H1 (cell line): ENCODE data around the gene ZDHHC8. TPM values are rescaled to one million over a fixed set of nuclear protein-coding genes. Genes with fewer than 3 reads are reported as not detected.

Experiments used
- CTCF ChIA-PET: fragments of 300-600 bp; sonication (Branson Sonifier 250); formaldehyde crosslinking; loops from one replicate; lab custom pipeline; 2021; ENCODE audit not compliant: partially characterized antibody; lab: Charles Lee
- POLR2A ChIA-PET: fragments of 300-600 bp; sonication (Branson Sonifier 250); formaldehyde crosslinking; loops from one replicate; lab custom pipeline; 2021; ENCODE audit warnings: inconsistent platforms; ENCODE audit not compliant: partially characterized antibody; lab: Charles Lee
- DNase-seq, 2 experiments: peaks; one replicate each; pipeline versions ENCODE4 v3.0.0 to v3.0.0-alpha.2; 2010 to 2022; ENCODE audit warnings: low spot score in 2 of 2, low read depth in 1 of 2, mixed read lengths in 1 of 2
- FAIRE-seq: peaks from 2 replicates; lab custom pipeline; 2011; peaks lifted over from hg19 to GRCh38; lab: Jason Lieb, UNC
- H2AFZ ChIP-seq: 2 replicates; pipeline ENCODE4 v1.8.1; 2012; ENCODE audit warnings: low read length, inconsistent platforms
- H2AK5ac ChIP-seq: 2 replicates; pipeline ENCODE4 v1.6.1; 2013; ENCODE audit warnings: low read depth, low read length
- H2BK120ac ChIP-seq: replicated peaks from 2 replicates; pipeline ENCODE3; 2013; ENCODE audit warnings: low read depth, low read length, inconsistent platforms
- H2BK12ac ChIP-seq: 2 replicates; pipeline ENCODE4 v1.6.1; 2013; ENCODE audit warnings: low read depth, low read length
- H2BK15ac ChIP-seq: 2 replicates; pipeline ENCODE4 v1.6.1; 2013; ENCODE audit warnings: low read length
- H2BK20ac ChIP-seq: 2 replicates; pipeline ENCODE4 v1.6.1; 2013; ENCODE audit warnings: low read length
- H2BK5ac ChIP-seq: 2 replicates; pipeline ENCODE4 v1.6.1; 2013; ENCODE audit warnings: low read depth, low read length
- H3K14ac ChIP-seq: 2 replicates; pipeline ENCODE4 v1.6.1; 2013; ENCODE audit warnings: inconsistent platforms; ENCODE audit not compliant: insufficient read length
- H3K18ac ChIP-seq: 2 replicates; pipeline ENCODE4 v1.6.1; 2013; ENCODE audit warnings: low read length; ENCODE audit errors: extremely low read depth
- H3K23ac ChIP-seq: 2 replicates; pipeline ENCODE4 v1.6.1; 2013; ENCODE audit warnings: inconsistent platforms; ENCODE audit not compliant: insufficient read length
- H3K23me2 ChIP-seq: 2 replicates; pipeline ENCODE4 v1.6.1; 2013; ENCODE audit warnings: low read depth, low read length
- H3K27ac ChIP-seq: 2 replicates; pipeline ENCODE4 v1.6.1; 2011; ENCODE audit warnings: low read depth, low read length, inconsistent platforms
- H3K27me3 ChIP-seq, 4 experiments: replicated peaks in 1 of 4; 1 replicate in 1 of 4; 2 replicates in 3 of 4; pipeline versions ENCODE4 v1.6.1 to v1.8.1; 2011 to 2013; ENCODE audit warnings: low read length in 3 of 4, mild to moderate bottlenecking in 3 of 4, inconsistent platforms in 2 of 4, mixed read lengths in 2 of 4, moderate library complexity in 1 of 4; ENCODE audit not compliant: control insufficient read depth in 3 of 4, insufficient read depth in 3 of 4; ENCODE audit errors: extremely low read depth in 1 of 4
- H3K36me3 ChIP-seq, 4 experiments: 2 replicates each; pipeline versions ENCODE4 v1.6.1 to v1.8.1; 2011 to 2013; ENCODE audit warnings: mild to moderate bottlenecking in 4 of 4, low read length in 3 of 4, moderate library complexity in 2 of 4, control low read depth in 1 of 4, inconsistent platforms in 1 of 4; ENCODE audit not compliant: insufficient read depth in 4 of 4, control insufficient read depth in 2 of 4
- H3K4ac ChIP-seq: replicated peaks from 2 replicates; pipeline ENCODE3; 2013; ENCODE audit warnings: low read length, low read depth, mixed read lengths, inconsistent platforms; ENCODE audit not compliant: insufficient read length
- H3K4me1 ChIP-seq, 4 experiments: replicated peaks in 1 of 4; 1 replicate in 1 of 4; 2 replicates in 3 of 4; pipeline versions ENCODE4 v1.6.1 to v1.8.1; 2011 to 2013; ENCODE audit warnings: low read length in 3 of 4, inconsistent platforms in 2 of 4, mixed read lengths in 1 of 4; ENCODE audit not compliant: insufficient read depth in 4 of 4, control insufficient read depth in 3 of 4
- H3K4me2 ChIP-seq, 2 experiments: 2 replicates each; pipeline versions ENCODE4 v1.6.1 to v1.8.1; 2011 to 2013; ENCODE audit warnings: low read depth in 2 of 2, low read length in 2 of 2, control low read depth in 1 of 2, inconsistent platforms in 1 of 2, mild to moderate bottlenecking in 1 of 2; ENCODE audit not compliant: insufficient read depth in 1 of 2
- H3K4me3 ChIP-seq, 4 experiments: fragments of 200-600, 300-600 bp in 1 of 4; sonication (generic), shearing (Covaris generic), sonication (Bioruptor Twin) in 1 of 4; 2 replicates each; pipeline versions ENCODE4 v1.5.1 to v1.8.1; 2011 to 2016; ENCODE audit warnings: low read length in 4 of 4, low read depth in 3 of 4, control low read depth in 2 of 4, inconsistent platforms in 2 of 4, mild to moderate bottlenecking in 2 of 4, mixed read lengths in 1 of 4, moderate library complexity in 1 of 4; ENCODE audit not compliant: insufficient read depth in 2 of 4; ENCODE audit errors: extremely low read depth in 1 of 4
- H3K56ac ChIP-seq: replicated peaks from 2 replicates; pipeline ENCODE3; 2013; ENCODE audit warnings: low read depth, mild to moderate bottlenecking, mixed read lengths, low read length, inconsistent platforms; ENCODE audit not compliant: insufficient read length
- H3K79me1 ChIP-seq: 2 replicates; pipeline ENCODE4 v1.6.1; 2013; ENCODE audit warnings: low read depth, low read length, control low read depth
- H3K79me2 ChIP-seq, 2 experiments: 2 replicates each; pipeline versions ENCODE4 v1.6.1 to v1.8.1; 2012 to 2013; ENCODE audit warnings: low read length in 2 of 2, mild to moderate bottlenecking in 2 of 2, inconsistent platforms in 1 of 2; ENCODE audit not compliant: insufficient read depth in 2 of 2, control insufficient read depth in 1 of 2
- H3K9ac ChIP-seq, 4 experiments: replicated peaks in 1 of 4; 1 replicate in 1 of 4; 2 replicates in 3 of 4; pipeline versions ENCODE4 v1.6.1 to v1.8.1; 2011 to 2013; ENCODE audit warnings: low read depth in 3 of 4, low read length in 3 of 4, control low read depth in 2 of 4, mild to moderate bottlenecking in 2 of 4, moderate library complexity in 2 of 4, inconsistent platforms in 1 of 4; ENCODE audit errors: extremely low read depth in 1 of 4
- H3K9me3 ChIP-seq, 2 experiments: 2 replicates each; pipeline versions ENCODE4 v1.6.1 to v1.8.1; 2012 to 2013; ENCODE audit warnings: mild to moderate bottlenecking in 2 of 2, moderate library complexity in 2 of 2, control low read depth in 1 of 2, inconsistent platforms in 1 of 2, low read depth in 1 of 2, low read length in 1 of 2, mixed read lengths in 1 of 2; ENCODE audit not compliant: insufficient read depth in 2 of 2
- H4K20me1 ChIP-seq, 2 experiments: replicated peaks in 1 of 2; 2 replicates each; pipeline versions ENCODE3 to v1.8.1; 2011 to 2013; ENCODE audit warnings: inconsistent platforms in 2 of 2, low read length in 2 of 2, mild to moderate bottlenecking in 1 of 2; ENCODE audit not compliant: insufficient read depth in 2 of 2, control insufficient read depth in 1 of 2
- H4K5ac ChIP-seq: 2 replicates; pipeline ENCODE4 v1.6.1; 2013; ENCODE audit warnings: low read length, low read depth, mixed read lengths, inconsistent platforms; ENCODE audit not compliant: insufficient read length
- H4K8ac ChIP-seq: 2 replicates; pipeline ENCODE4 v1.8.0; 2013; ENCODE audit warnings: mild to moderate bottlenecking, moderate library complexity, low read length, inconsistent platforms; ENCODE audit not compliant: insufficient read depth; ENCODE audit errors: extremely low read depth
- H4K91ac ChIP-seq: replicated peaks from 2 replicates; pipeline ENCODE3; 2013; ENCODE audit warnings: low read length, mixed read lengths, inconsistent platforms; ENCODE audit not compliant: insufficient read length
- BRCA1 ChIP-seq: IDR thresholded peaks from 2 replicates; pipeline ENCODE4 v1.6.1; 2012; ENCODE audit warnings: low read depth, low read length, improper control_type of control experiment
- CTBP2 ChIP-seq: IDR thresholded peaks from 2 replicates; pipeline ENCODE4 v1.7.0; 2011; ENCODE audit warnings: borderline replicate concordance, mild to moderate bottlenecking, moderate library complexity, mixed read lengths, low read length; ENCODE audit not compliant: insufficient read depth, insufficient read length
- FOSL1 ChIP-seq: IDR thresholded peaks from 2 replicates; pipeline ENCODE4 v1.6.1; 2011; ENCODE audit warnings: mild to moderate bottlenecking, low read depth, low read length, moderate library complexity; ENCODE audit not compliant: insufficient read depth
- HDAC6 ChIP-seq: IDR thresholded peaks from one replicate; pipeline ENCODE4 v1.7.1; 2012; ENCODE audit warnings: low read depth, mild to moderate bottlenecking, inconsistent platforms, low read length, moderate library complexity
- RBBP5 ChIP-seq: IDR thresholded peaks from 2 replicates; pipeline ENCODE4 v1.7.1; 2012; ENCODE audit warnings: low read depth, mild to moderate bottlenecking, inconsistent platforms, low read length, moderate library complexity, borderline replicate concordance
- ZNF274 ChIP-seq: IDR thresholded peaks from 2 replicates; pipeline ENCODE4 v1.7.0; 2012; ENCODE audit warnings: low read length, borderline replicate concordance; ENCODE audit errors: extremely low read depth
- WGBS, 2 experiments: shearing (Covaris generic) in 1 of 2; methylation state at CpG; one replicate each; pipeline versions ENCODE4 v1.1.6 to v1.1.7; 2013 to 2015; ENCODE audit warnings: low lambda C conversion rate in 2 of 2, mixed read lengths in 2 of 2, inconsistent platforms in 1 of 2, low coverage in 1 of 2, missing lambda C conversion rate in 1 of 2; ENCODE audit not compliant: insufficient replicate concordance in 2 of 2, insufficient coverage in 1 of 2, insufficient read length in 1 of 2; ENCODE audit errors: extremely low coverage in 1 of 2, missing lambda C conversion rate in 1 of 2; 5-methylcytosine and 5-hydroxymethylcytosine counted together
- polyA plus RNA-seq, 7 experiments: library from polyadenylated mRNA; depleted of rRNA in 3 of 7; stranded (reverse) in 5 of 7; unstranded in 2 of 7; fragments of >200 nt in 5 of 7; fragments of 200-250 nt in 2 of 7; gene quantifications; 1 replicate in 5 of 7; 2 replicates in 1 of 7; 4 replicates in 1 of 7; pipeline versions ENCODE4 v1.2.1 to v1.2.3, GENCODE V29; 2011 to 2013; ENCODE audit warnings: missing spikeins in 2 of 7, mixed read lengths in 2 of 7
- total RNA-seq: library from RNA; stranded (reverse); fragmentation: NEBNext Ultra II Directional; extraction: Animal tissue kit (Norgen Biotek cat#: 25700); gene quantifications from 2 replicates; pipeline ENCODE4 v1.2.1, GENCODE V29; 2021

Gene ZDHHC8
- total and polyA plus RNA-seq, 2 of the 8 experiments (the other 6 are each of a cell fraction or from before 2014, with no cell fraction given) = 18.6 to 65.6 TPM

GRCh38 chr22:20137113-20137512 lies 5.5 kb downstream of the ZDHHC8 start:
- POLR2A ChIA-PET = interaction anchor here (0.6 to 10.1 kb wide), 5 partner anchors 10 to 1199 kb away, joined by 3 to 104 read pairs (median 4); partner anchors contain the start of gene TRMT2A
- Histone ChIP-seq H3K4me1 (peaks cover 0 to 7% (median 6%) of the 10 kb centered on the region in 4 experiments; a peak in 4 of 7 replicates), H3K23ac (no peak overlapping the region), H3K79me1 (peaks cover 21% of the 10 kb centered on the region), H4K5ac (no peak overlapping the region), H3K9ac (no peak overlapping the region), H3K18ac (no peak overlapping the region), H3K9me3 (no peaks in the 10 kb centered on the region), H2BK20ac (no peak overlapping the region), H3K27me3 (no peaks in the 10 kb centered on the region; a peak in 2 of 7 replicates), H2BK12ac (no peak overlapping the region), H2BK15ac (no peak overlapping the region), H3K14ac (no peak overlapping the region), H3K27ac (no peak overlapping the region), H2AFZ (no peak overlapping the region), H3K56ac (no peak overlapping the region), H3K79me2 (peaks cover 0 to 21% of the 10 kb centered on the region in 2 experiments; a peak in 3 of 4 replicates), H4K20me1 (peaks cover 15 to 36% of the 10 kb centered on the region in 2 experiments), H4K91ac (no peak overlapping the region), H3K4ac (no peak overlapping the region), H3K23me2 (peaks cover 6% of the 10 kb centered on the region; the same call in 1 of the 2 replicates), H3K4me2 (no peak overlapping the region), H2BK5ac (no peak overlapping the region), H2AK5ac (no peak overlapping the region), H2BK120ac (no peak overlapping the region), H3K36me3 (0 out of 8 replicates have a peak, but pooled peaks cover 0 to 4% (median 0%) of the 10 kb centered on the region in 4 experiments), H4K8ac (no peak overlapping the region), H3K4me3 (no peak overlapping the region)
- CTCF ChIA-PET = interaction anchor here (1.0 to 2.5 kb wide), 3 partner anchors 17 to 884 kb away, joined by 3 to 13 read pairs (median 11); no protein-coding TSS in a partner anchor
- no peak for DNase-seq
- WGBS, 2 experiments = 90% methylated on average over 11 of the region's 13 CpGs; no CpG with 5 or more reads in 1 of the 2 experiments
- FAIRE-seq = no peak
- TF ChIP-seq BRCA1 (no peak), RBBP5 (no peak), FOSL1 (no peak), CTBP2 (no peak), HDAC6 (no peak), ZNF274 (no peak)
